ENCODE results near the gene SLC25A48. TPM values are rescaled to one million over a fixed set of nuclear protein-coding genes. Genes with fewer than 3 reads are reported as not detected.

SLC25A48 gene
- total and polyA plus RNA-seq, 12 donors = not detected

DNA sequence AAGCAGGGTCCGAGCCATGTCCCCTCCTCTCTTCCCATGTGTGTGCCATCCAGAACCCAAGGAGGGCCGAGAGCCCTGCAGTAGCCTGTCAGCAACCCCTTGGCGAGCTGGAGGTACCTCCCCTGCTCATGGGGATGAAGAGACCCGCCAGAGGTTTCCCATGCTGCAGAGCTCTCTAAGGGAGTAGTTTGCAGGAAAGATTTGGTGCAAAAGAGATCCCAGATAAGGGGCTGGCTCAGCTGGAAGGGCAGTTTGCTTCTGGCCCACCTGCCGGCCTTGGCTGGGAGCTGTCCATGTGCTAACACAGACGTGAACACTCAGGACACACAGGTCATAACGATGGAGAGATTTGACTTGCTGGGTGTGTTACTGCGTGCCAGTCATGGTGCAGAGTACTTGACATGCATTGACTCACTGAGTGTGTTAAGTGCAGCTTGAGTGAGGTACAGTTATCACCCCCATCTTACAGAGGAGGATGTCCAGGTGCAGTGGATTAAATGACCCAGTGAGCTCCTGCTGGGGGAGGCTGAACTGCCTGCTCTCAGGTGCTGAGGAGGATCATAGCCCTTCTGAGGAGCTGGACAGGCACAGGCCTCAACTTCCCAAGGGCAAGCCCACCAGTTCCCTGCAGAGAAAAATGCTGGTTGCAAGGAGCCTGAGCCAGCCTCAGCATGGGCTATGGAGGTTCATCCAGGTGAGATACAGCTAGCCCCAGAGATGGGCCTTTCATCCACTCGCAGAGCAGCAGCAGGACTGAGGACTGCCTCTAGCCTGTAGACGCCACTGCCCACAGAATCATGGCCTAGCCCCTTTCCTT lies 6.3 kb upstream of the SLC25A48 start:
- H3K36me3 ChIP-seq (replicated peaks in 1 of 2) = no peaks in the 10 kb centered on the region
- 60 to 79% (median 74%) methylated on average over 7 to 10 of the region's 10 CpGs for WGBS, 4 donors
- H3K9me3 ChIP-seq (replicated peaks in 1 of 3) = no peaks in the 10 kb centered on the region
- TF ChIP-seq, protein P1, sequence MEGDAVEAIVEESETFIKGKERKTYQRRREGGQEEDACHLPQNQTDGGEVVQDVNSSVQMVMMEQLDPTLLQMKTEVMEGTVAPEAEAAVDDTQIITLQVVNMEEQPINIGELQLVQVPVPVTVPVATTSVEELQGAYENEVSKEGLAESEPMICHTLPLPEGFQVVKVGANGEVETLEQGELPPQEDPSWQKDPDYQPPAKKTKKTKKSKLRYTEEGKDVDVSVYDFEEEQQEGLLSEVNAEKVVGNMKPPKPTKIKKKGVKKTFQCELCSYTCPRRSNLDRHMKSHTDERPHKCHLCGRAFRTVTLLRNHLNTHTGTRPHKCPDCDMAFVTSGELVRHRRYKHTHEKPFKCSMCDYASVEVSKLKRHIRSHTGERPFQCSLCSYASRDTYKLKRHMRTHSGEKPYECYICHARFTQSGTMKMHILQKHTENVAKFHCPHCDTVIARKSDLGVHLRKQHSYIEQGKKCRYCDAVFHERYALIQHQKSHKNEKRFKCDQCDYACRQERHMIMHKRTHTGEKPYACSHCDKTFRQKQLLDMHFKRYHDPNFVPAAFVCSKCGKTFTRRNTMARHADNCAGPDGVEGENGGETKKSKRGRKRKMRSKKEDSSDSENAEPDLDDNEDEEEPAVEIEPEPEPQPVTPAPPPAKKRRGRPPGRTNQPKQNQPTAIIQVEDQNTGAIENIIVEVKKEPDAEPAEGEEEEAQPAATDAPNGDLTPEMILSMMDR (IDR thresholded peaks at IDR 0.05) = no peak
- no peak for TF ChIP-seq POLR2A (IDR thresholded peaks at IDR 0.05)
- no peaks in the 10 kb centered on the region for H3K4me1 ChIP-seq (replicated peaks in 1 of 2)
- intact Hi-C loops (cut with DNase I) = no loop called here
- H3K27ac ChIP-seq = no peak overlapping the region
- peak in 1 of 7 donors; percentile 24 for DNase-seq
- no peak overlapping the region for H3K4me3 ChIP-seq
- peaks cover 15% of the 10 kb centered on the region for H3K27me3 ChIP-seq

DNA sequence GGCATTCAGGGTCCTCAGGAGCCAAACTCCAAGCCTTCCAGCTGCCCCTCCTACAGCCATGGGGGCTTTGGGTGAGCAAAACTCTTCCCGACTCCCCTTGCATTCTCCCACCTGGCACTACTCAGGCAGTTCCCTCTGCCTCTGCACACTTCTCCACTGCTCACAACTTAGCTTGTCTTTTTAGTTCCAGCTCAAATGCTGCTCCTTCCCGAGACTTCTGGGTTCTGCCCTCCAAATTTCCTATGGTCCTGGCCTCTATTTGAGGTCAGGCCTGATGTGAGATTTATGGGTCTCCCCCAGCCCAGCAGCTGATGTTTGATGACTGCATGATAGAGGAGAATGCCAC lies 5.7 kb upstream of the SLC25A48 start:
- H3K9me3 ChIP-seq (replicated peaks in 1 of 3) = no peaks in the 10 kb centered on the region
- WGBS, 4 donors = 72 to 85% (median 83%) methylated on average over 2 of the region's 2 CpGs
- intact Hi-C loops (cut with DNase I) = no loop called here
- no peak overlapping the region for H3K27ac ChIP-seq
- H3K27me3 ChIP-seq = peaks cover 21% of the 10 kb centered on the region
- H3K4me1 ChIP-seq (replicated peaks in 1 of 2) = no peaks in the 10 kb centered on the region
- H3K36me3 ChIP-seq (replicated peaks in 1 of 2) = no peaks in the 10 kb centered on the region
- no peak overlapping the region for H3K4me3 ChIP-seq
- TF ChIP-seq, protein P1 (IDR thresholded peaks at IDR 0.05) = no peak
- no peak for TF ChIP-seq POLR2A (IDR thresholded peaks at IDR 0.05)
- no peak for DNase-seq

DNA sequence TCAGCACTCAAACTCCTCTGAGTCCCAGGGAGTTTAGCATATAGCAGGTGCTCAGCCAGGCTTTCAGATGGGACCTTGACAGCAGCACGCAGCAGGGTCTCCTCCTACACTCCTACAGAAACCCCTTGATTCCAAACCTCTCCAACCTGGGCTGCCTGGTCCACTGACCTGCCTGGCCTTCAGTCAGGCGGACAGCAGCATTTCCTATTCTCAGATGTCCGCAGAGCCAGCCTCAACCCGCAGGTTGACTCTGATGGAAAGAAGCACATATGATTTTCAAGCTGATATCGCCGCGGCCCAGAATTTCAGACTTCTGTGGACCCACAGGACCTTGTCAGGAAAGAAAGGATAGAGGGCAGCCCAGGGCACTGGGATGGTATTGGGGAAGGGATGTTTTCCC lies 5.3 kb upstream of the SLC25A48 start:
- H3K36me3 ChIP-seq (replicated peaks in 1 of 2) = no peaks in the 10 kb centered on the region
- H3K27me3 ChIP-seq = peaks cover 25% of the 10 kb centered on the region
- no peak for TF ChIP-seq POLR2A (IDR thresholded peaks at IDR 0.05)
- H3K4me1 ChIP-seq (replicated peaks in 1 of 2) = no peaks in the 10 kb centered on the region
- H3K4me3 ChIP-seq = no peak overlapping the region
- H3K9me3 ChIP-seq (replicated peaks in 1 of 3) = no peaks in the 10 kb centered on the region
- WGBS, 4 donors = 64 to 77% (median 68%) methylated on average over 7 of the region's 7 CpGs
- peak in 1 of 7 donors; percentile 20 for DNase-seq
- no peak overlapping the region for H3K27ac ChIP-seq
- intact Hi-C loops (cut with DNase I) = no loop called here

DNA sequence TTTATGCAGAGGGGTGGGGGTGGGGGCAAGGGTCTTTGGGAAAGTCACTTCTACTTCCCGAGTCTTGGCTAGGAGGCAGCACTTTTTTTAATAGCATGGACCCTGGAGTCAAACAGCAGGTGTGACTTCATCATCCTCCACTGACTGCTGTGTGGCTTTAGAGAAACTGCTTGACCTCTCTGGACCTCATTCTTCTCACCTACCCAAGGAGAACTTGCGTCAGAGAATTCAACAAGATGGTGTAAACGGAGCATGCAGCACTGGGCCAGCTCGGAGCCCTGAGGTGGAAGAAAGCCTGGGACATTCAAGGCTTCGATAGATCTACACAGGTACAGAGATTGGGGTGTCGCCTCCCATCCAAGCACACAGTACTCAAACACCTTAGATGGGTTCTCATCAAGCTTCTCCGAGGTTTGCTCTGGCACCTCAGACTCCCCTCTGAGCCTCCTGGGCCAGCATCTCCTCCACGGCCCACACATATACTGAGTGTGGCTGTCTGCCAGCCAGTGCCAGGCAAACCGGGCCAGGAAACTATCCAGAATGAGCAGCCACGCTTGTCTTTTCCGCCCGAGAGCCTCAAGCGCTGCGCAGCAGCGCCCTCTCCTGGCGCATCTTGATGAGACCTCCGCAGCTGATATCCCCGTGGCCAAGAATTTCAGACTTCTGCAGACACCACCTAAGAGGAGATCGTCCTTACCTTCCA lies 4.6 kb upstream of the SLC25A48 start:
- H3K9me3 ChIP-seq (replicated peaks in 1 of 3) = no peaks in the 10 kb centered on the region
- no peaks in the 10 kb centered on the region for H3K36me3 ChIP-seq (replicated peaks in 1 of 2)
- H3K27me3 ChIP-seq = peaks cover 32% of the 10 kb centered on the region
- WGBS, 4 donors = 27 to 53% (median 34%) methylated on average over 7 to 19 of the region's 19 CpGs
- intact Hi-C loops (cut with DNase I) = loop anchor here (2.0 to 5.0 kb wide), 3 partner anchors 269 to 358 kb away; no protein-coding TSS in a partner anchor
- TF ChIP-seq, protein P1 (IDR thresholded peaks at IDR 0.05) = peak; percentile 62 to 70 (median 68)
- no peak for TF ChIP-seq POLR2A (IDR thresholded peaks at IDR 0.05)
- H3K4me1 ChIP-seq (replicated peaks in 1 of 2) = no peaks in the 10 kb centered on the region
- peak; percentile 61 to 88 (median 71) for DNase-seq
- no peak overlapping the region for H3K27ac ChIP-seq
- no peak overlapping the region for H3K4me3 ChIP-seq
